Measurements from ENCODE around the gene CASP10. TPM values are rescaled to one million over a fixed set of nuclear protein-coding genes. Genes with fewer than 3 reads are reported as not detected.

Gene CASP10
- total RNA-seq, 4 donors from 2014 or later, result 38.2 to 71.1 (median 46.2) TPM

GRCh38 chr2:201199847-201200246, 16.9 kb downstream of the CASP10 start:
- no peak overlapping the region for H3K4me3 ChIP-seq
- peaks cover 0 to 37% (median 0%) of the 10 kb centered on the region in 3 donors for H3K36me3 ChIP-seq
- peaks cover 0 to 10% (median 2%) of the 10 kb centered on the region in 4 donors for H3K4me1 ChIP-seq
- H3K9me3 ChIP-seq, result no peaks in the 10 kb centered on the region
- no peaks in the 10 kb centered on the region for H3K27me3 ChIP-seq
- H3K27ac ChIP-seq, result no peak overlapping the region
- TF ChIP-seq POLR2A (IDR thresholded peaks at IDR 0.05), result no peak
- no peak for TF ChIP-seq CTCF (IDR thresholded peaks at IDR 0.05)
- DNase-seq, result no peak

DNA sequence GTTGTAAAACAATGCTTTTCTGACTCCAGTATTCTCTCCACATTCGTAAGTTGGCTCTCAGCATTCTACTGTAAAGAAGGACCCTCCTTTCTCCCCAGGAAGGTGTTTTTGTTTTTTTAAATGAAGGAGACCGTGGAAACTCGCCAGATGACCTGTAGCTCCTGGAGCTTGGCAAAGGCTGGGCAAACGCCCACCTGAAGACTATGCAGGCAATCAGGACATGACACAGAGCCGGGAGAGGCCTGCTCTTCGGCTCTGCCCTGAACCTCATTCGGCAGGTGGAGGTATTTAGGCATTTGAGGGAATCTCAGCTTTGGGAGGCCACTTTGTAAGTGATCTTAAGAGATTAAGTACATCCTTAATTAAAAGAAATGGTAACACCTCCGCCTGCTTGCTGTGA, 17.4 kb downstream of the CASP10 start:
- H3K9me3 ChIP-seq, result no peaks in the 10 kb centered on the region
- no peak for TF ChIP-seq CTCF (IDR thresholded peaks at IDR 0.05)
- TF ChIP-seq POLR2A (IDR thresholded peaks at IDR 0.05), result no peak
- H3K27me3 ChIP-seq, result no peaks in the 10 kb centered on the region
- H3K36me3 ChIP-seq, result peaks cover 0 to 37% (median 0%) of the 10 kb centered on the region in 3 donors
- no peak overlapping the region for H3K27ac ChIP-seq
- H3K4me3 ChIP-seq, result no peak overlapping the region
- H3K4me1 ChIP-seq, result peaks cover 0 to 6% (median 0%) of the 10 kb centered on the region in 4 donors
- DNase-seq, result no peak

GRCh38 chr2:201201371-201201770, 18.4 kb downstream of the CASP10 start:
- no peak for TF ChIP-seq POLR2A (IDR thresholded peaks at IDR 0.05)
- no peak for TF ChIP-seq CTCF (IDR thresholded peaks at IDR 0.05)
- peaks cover 0 to 41% (median 0%) of the 10 kb centered on the region in 3 donors for H3K36me3 ChIP-seq

DNA sequence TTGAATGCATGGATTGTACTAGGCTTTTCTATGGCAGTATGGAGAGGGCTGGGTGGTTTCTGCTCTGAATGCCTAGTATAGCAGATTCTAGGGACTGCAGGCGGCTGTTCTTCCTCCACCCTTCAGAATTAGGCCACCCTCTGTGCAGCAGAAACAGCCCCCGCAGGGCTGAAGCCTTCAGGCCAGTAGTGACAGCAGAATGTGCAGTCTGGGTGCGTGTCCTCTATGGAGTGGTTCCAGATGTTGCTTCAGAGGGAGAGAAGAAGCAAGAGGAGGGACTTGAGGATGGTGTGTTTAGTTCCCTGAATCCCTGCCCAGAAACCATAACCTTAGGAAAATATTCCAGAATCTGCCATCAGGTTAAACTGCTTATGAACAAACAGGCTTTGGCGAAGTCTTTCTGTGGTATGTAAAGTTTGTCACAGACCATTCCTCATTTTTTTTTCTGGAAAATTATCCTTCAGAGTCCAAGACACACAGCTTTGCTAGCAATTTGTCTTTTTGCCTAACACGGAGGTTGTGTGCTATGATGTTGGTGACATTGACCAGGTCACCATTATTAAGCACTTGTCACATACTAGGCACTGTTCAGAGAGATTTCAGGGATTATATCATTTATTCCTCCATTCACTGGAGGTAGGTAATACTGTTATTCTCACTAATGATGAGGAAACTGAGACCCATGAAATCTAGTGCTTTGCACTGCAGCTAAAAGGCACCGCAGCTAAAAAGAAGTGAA, 21.1 kb downstream of the CASP10 start:
- Histone ChIP-seq H3K27me3 (no peaks in the 10 kb centered on the region), H3K27ac (no peak overlapping the region), H3K4me3 (no peak overlapping the region), H3K36me3 (peaks cover 0 to 35% (median 0%) of the 10 kb centered on the region in 3 donors), H3K9me3 (no peaks in the 10 kb centered on the region), H3K4me1 (no peaks in the 10 kb centered on the region)
- no peak for DNase-seq
- TF ChIP-seq CTCF (IDR thresholded peaks at IDR 0.05) (no peak), POLR2A (IDR thresholded peaks at IDR 0.05) (no peak)

More at GRCh38 chr2:201201371-201201770, 18.4 kb downstream of the CASP10 start:
- Histone ChIP-seq H3K27ac (no peak overlapping the region), H3K4me1 (no peaks in the 10 kb centered on the region), H3K4me3 (no peak overlapping the region), H3K27me3 (no peaks in the 10 kb centered on the region), H3K9me3 (no peaks in the 10 kb centered on the region)
- no peak for DNase-seq

DNA sequence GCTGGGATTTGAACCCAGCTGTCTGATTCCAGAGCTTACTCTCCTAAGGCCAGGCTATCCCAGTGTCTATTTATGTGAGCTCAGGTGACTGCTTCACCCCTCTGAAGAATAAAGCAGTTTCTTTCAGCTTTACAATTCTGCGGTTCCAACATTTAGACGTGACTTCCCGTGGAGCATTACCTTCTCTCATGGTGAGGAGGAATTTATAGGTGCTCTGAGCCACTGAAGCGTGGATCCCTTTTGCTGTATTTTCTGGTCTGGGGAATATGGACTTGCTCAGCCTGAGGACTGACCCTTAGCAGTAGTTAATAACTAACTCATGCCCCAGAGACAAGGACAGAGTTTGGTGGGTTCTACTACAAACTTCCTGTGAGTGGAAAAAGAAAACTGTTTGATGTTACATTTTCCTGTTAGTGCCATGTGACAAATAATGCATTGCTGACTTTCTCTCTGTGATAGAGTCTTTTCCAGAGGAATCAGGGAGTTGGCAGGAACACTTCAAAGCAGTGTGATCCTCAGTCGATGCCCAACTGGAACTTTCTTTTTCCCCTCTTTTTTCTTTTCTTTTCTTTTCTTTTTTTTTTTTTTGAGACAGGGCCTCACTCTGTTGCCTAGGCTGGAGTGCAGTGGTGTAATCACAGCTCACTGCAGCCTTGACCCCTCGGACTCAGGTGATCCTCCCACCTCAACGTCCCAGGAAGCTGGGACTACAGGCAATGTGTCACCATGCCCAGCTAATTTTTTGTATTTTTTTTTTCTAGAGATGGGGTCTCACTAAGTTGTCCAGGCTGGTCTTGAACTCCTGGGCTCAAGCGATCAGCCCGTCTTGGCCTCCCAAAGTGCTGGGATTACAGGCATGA, 21.9 kb downstream of the CASP10 start:
- H3K4me3 ChIP-seq, result no peak overlapping the region
- DNase-seq, result no peak
- peaks cover 0 to 4% (median 0%) of the 10 kb centered on the region in 4 donors for H3K4me1 ChIP-seq
- H3K27ac ChIP-seq, result no peak overlapping the region
- no peaks in the 10 kb centered on the region for H3K9me3 ChIP-seq
- peaks cover 0 to 43% (median 0%) of the 10 kb centered on the region in 3 donors for H3K36me3 ChIP-seq
- TF ChIP-seq CTCF (IDR thresholded peaks at IDR 0.05), result no peak
- no peak for TF ChIP-seq POLR2A (IDR thresholded peaks at IDR 0.05)
- H3K27me3 ChIP-seq, result no peaks in the 10 kb centered on the region

Measured in Peyer's patch (tissue), 4 donors.